ENCODE results near the gene PFKP.

The PFKP gene

DNA sequence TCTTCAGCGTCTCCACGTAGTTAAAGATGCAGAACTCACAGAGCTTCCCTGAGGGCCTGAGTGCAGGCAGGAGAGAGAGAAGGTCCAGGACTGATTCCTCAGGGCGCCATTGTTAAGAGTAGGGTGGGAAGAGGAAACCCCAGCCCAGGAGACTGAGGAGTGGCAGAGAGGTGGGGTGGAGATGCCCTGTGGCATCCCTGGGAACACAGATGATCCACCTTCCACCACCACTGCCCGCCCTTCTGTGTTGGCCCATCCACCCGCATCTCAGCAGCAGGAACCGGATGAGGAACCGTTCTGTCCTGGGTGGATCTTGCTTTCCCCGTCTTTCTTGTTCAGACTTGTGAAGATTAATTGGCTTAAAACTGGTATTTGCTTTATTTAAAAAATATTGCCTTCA lies 48.3 kb downstream of the PFKP start:
- no peak for DNase-seq (ENCODE audit: low read depth in 2 of 2, low spot score in 1 of 2)

DNA sequence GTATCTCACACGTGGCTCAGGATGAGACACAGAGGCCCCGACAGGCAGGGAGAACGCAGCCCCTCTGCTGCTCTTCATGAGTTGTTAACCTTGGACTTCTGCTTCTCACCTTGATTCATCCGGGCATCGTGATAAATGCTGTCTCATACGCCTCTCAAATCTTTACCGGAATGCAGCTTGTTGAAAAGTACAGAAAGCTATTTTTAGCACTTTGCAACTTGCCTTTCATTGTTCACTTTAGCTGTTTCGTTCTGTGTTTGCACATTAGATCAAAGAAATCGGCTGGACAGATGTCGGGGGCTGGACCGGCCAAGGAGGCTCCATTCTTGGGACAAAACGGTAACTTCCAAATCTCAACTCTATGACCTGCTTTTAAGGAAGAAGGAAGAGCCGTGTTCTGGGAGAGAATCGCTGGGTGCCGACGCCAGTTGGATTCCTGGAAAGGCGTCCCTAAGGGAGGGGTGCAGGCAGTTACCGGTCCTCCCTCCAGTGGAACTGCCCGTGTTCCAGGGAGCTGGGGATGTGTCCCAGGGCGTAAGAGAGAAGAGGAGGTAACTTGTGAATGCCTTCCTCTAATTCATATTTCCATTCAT lies 49.3 kb downstream of the PFKP start:
- no peak for DNase-seq (ENCODE audit: low read depth in 2 of 2, low spot score in 1 of 2)

DNA sequence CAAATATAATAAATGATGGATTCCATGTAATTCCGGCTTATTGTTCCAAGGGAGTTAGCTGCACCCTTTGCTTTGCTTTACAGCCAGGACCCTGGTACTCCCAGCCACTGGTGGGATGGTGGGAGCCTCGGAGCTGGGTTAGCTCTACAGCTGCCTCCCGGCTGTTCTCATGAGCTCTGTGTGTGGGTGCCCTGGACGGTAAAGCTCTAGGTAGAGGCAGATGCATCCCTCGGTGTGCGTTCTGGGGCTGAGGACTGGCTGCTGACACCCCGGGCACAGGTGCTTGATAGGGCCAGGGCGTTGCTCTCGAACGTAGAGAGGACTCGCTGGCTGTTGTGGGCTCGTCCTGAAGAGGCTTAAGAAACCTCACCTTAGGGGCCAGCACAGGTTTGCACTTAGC lies 50.1 kb downstream of the PFKP start:
- no peak for DNase-seq (ENCODE audit: low read depth in 2 of 2, low spot score in 1 of 2)

DNA sequence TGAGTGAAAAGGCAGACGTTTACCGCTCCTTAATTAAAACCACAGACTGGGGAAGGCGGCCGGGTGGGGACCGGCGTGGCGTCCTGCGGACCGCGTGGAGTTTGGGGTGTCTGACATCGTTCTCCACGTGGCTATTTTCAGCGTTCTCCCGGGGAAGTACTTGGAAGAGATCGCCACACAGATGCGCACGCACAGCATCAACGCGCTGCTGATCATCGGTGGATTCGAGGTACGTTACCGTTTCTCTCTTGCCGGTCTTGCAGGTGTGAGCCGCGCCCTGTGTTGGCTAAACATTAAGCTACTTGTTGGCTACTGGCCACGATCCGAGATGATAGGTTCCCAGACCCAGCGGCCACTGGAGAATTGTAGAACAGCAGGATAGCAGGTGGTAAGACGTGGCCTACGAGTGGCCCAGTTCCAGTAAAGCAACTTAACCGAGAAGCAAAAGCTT lies 51.3 kb downstream of the PFKP start:
- DNase-seq (ENCODE audit: low read depth in 2 of 2, low spot score in 1 of 2): no peak

DNA sequence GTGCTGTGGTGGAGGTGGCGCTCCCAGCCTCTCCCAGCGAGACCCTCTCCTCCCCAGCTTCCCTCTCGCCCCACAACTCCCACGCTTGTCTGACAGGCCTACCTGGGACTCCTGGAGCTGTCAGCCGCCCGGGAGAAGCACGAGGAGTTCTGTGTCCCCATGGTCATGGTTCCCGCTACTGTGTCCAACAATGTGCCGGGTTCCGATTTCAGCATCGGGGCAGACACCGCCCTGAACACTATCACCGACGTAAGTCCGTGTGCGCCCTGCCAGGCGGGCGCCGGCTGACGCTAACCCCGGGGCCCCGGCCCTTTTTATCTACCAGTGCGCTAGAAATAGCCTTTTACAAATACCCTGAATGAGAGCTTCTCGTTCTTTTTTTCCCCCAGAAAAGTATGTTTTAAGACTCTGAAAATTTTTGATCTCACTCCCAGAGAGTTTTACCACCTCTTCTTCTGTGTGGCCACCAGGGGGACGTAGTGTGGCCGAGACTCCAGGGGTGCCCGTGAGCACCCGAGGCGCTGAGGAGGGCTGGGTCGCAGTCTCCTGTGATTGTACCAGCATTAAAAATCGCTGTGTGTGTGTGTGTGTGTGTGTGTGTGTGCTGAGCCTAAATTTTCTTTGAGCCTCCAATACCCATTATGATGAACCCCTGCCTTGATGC lies 52.6 kb downstream of the PFKP start:
- no peak for DNase-seq (ENCODE audit: low read depth in 2 of 2, low spot score in 1 of 2)

DNA sequence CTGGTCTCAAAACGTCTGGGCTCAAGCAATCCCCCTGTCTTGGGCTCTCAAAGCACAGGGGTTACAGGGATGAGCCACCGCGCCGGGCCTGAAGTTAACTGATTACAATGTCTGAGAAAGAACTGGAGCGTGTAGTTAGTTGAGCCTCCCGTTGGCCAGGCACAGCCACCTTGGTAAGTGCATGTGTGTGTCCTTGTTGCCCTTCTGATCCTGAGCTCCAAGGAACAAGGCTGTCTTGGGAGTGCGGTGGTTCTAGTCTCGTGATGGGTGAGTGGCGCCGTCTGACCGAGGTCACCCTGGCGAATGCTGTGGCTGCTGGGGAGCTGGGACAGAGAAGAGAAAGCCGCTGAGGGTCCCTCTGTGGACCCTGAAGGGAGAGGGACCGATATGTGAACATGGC lies 54.7 kb downstream of the PFKP start:
- no peak for DNase-seq (ENCODE audit: low read depth in 2 of 2, low spot score in 1 of 2)

DNA sequence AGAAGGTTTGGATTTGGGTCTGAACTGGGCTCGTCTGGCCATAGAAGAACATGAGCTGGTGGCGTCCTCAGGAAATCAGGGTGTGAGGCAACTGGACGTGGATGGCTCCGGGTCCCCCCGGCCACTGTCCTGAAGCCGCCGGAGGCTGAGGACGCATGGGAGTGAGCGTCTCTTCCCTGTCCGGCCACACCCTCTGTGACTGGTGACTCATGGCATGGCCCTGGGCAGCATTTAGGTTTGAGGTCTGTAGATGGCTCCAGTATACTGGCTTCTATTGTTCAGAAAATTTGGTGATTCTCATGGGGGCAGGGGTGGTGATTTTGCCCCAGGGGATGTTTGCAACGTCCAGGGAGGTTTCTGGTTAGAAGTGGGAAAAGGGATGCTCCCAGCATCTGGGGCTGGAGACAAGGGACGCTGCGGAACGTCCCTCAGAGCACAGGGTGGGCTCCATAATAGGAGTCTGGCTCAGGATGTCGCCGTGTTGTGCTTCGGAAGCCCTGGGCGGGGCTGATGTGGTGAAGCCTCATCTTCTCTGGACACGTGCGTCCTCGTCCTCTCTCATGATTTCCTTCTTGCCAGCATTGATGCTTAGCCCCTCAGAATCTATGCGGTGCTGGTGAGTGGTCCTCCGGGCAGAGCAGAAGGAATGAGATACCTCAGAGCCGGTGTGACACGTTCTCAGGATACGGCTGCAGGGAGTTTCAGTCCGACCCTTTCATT lies 55.3 kb downstream of the PFKP start:
- no peak for DNase-seq (ENCODE audit: low read depth in 2 of 2, low spot score in 1 of 2)

DNA sequence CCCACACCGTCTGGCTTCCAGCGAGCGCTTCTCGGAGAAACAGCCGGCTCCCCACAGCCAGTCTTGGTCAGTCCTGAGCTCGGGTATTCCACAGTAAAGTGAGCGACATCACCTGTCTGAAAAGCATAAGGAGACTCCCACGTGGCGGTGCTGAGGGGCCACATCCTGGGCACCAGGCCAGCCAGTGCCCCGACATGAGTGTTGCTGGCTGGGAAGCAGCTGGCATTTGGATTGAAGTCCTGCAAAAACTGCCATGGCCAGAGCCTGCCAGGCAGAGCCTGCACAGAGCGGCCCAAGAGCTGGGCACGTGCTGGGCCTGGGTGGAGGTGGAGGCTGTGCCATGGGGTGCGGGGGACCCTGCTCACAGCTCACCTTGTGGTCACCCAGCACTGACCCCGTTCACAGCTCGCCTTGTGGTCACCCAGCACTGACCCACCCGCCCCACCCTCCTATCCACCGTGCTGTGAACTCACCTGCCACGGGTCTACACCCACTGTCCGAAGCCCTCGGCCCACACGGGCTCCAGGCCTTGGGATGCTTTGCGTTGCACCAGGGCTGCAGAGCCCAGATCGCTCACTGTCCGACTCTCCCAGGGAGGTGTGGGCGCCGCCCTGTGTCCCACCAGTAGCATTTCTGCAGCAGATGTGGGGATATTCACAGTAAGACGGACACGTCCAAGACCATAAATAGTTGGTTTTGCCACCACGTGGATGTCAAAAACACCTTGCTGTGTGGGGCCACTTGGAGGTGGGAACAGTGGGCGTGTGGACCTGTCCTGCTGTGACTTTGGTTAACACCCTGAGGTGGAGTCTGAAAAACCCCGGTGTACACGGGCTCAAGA lies 56.4 kb downstream of the PFKP start:
- DNase-seq (ENCODE audit: low read depth in 2 of 2, low spot score in 1 of 2): no peak

DNA sequence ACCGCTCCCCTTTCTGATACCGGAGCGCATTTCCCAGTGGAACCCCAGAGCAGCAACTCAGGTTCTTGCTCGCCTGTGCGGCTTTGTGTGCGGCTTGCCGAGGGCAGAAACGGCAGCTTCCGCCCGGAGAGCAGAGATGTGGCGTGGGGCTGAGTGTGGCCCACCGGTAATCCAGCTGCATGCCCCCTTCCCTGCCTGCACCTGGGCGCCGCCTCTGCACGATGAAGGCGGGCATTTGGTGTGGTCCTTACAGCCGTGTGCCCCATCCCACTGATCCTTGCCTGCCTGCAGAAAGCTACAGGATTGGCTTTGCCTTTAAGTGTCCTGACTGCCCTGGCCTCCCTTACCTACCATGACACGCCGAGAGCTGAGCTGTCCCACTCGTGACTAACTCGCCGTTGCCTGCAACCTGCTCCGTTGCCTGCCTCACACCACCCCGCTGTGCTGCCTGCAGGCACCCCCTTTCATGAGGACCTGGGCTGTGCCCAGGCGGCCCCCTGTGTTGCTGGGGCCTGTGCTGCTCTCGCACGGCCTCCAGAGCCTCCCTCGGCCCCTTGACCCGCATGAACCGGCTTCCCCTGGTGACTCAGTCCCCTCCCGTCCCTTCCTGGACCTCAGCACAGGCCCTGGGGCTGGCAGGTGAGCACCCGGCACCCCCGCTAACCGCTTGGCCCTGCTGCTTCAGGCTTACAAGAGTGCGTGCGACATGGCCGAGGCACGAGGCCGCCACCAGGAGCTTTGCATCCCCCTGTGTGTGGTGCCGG lies 57.2 kb downstream of the PFKP start:
- DNase-seq (ENCODE audit: low read depth in 2 of 2, low spot score in 1 of 2): no peak

DNA sequence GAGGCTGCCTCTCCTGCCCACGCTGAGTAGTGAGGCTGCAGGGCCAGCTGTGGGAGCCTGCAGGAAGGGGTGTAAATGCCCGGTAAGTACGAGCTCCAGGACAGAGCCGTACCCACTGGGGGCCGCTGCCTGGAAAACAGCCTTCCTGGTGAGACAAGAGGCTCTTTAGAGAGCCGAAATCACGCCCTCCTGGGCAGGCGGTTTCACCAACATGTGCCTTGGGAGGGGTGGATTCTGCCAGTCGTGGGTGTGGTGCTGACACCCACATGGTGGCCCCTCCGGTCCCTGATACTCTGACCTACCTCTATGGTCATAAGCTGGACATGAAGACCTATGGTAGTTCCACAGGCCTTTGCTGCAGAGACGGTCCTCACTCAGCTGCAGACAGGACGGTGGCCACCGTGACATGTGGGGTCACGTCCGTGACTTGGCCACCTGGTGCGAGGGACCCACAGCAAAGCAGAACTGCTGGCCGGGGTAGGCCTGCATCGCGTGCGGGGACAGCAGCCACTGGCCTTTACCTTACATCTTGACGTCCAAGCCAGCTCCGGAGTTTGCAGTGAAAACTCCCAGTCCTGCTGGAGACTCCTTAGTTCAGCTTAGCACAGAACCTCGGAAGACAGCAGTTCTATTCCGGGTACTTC lies 58.3 kb downstream of the PFKP start:
- no peak for DNase-seq (ENCODE audit: low read depth in 2 of 2, low spot score in 1 of 2)

DNA sequence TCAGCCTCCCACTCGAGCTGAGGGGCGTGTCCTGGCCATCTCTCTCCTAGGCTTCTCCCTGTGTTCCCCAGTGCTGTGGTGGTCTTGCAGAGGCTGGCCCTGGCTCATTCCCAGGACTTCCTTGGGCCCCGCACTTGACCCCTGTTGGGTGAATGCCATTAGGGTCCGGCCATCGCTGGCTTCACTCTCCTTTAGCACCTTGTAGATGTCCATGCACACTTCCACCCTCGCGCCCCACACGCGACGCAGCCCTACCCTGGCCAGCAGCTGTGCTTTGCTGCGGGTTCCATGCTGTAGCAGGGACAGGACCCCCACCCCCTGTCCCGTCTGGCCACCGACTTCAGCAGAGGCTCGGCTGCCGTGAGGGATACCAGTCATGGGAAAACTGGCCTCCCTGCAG lies 58.9 kb downstream of the PFKP start:
- DNase-seq (ENCODE audit: low read depth in 2 of 2, low spot score in 1 of 2): no peak

DNA sequence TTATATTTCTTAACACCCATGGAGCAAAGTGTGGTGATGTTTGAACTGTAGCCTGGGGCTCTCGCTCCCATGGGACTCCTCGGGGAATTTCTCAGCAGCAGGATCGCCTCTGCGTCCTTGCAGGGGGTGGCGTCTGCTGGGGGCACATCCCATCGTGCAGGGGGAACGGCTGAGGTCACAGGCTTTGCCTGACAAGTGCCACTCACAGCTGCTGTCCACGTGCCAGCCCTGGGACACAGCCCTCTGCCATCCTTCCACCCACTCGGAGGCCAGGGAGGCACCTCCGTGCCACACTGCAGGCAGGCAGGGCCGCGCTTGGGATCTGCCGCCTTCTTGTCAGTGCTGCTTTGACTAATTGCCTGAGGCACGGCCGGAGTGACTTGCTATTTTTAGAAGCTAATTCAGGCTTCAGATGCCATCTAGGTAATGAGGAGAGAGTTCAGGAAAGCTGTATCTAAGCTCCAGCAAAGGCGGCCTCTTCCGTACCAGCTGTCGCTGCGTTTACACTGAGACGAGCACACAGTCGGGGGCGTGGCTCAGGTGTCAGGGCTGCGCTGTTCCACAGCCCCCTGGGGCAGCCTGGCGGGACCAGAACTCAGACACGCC lies 59.5 kb downstream of the PFKP start:
- no peak for DNase-seq (ENCODE audit: low read depth in 2 of 2, low spot score in 1 of 2)

DNA sequence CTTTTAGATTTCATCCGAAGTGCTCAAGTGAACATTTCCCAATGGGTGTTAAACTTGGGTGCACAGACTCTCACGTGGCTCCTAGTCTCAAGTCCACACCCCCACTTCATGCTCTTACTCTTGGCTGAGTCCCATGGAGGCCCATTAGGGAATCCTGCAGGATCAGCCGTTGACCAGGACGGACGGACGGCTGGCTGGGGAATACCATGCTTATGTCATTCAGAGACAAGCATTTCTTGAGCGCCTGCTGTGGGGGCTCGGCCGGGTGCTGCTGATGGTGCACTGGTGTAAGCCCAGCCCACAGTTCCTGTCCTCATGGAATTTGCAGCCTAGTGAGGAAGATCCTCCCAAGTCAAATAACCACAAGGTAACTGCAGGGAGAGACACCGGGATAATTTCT lies 60.6 kb downstream of the PFKP start:
- no peak for DNase-seq (ENCODE audit: low read depth in 2 of 2, low spot score in 1 of 2)

DNA sequence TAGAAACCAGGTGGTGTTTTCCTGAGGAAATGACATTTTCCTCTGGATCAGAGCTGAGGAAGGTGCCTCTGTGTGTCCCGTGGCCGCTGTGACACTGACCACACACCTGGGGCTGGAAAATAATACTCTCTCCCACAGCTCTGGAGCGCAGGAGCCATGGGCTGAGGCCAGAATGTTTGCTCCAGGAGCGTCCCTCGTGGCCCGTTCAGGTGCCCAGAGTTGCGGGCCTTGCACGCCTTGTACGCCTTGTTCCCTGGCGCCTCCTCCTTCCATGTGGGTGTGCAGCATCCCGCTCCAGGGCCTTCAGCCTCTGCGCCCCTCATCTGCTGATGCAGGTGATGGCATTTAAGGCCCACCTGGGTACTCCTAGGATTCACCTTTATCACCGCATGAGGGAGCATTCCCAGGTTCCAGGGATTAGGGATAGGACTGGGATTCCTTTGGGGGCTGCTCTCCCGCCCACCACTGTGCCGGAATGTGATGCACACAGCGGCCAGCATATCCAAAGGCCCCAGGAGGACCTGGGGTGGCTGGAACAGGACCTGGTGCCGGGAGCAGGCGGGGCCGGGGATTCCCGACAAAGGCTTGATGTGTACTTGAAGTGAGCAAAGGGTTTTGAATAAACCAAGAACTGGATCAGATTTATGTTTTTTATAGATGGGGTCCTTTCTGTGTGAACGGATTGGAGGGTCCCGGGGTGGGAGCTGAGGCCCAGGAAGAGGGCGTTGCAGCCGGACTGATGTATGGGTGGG lies 61.2 kb downstream of the PFKP start:
- DNase-seq (ENCODE audit: low read depth in 2 of 2, low spot score in 1 of 2): no peak

DNA sequence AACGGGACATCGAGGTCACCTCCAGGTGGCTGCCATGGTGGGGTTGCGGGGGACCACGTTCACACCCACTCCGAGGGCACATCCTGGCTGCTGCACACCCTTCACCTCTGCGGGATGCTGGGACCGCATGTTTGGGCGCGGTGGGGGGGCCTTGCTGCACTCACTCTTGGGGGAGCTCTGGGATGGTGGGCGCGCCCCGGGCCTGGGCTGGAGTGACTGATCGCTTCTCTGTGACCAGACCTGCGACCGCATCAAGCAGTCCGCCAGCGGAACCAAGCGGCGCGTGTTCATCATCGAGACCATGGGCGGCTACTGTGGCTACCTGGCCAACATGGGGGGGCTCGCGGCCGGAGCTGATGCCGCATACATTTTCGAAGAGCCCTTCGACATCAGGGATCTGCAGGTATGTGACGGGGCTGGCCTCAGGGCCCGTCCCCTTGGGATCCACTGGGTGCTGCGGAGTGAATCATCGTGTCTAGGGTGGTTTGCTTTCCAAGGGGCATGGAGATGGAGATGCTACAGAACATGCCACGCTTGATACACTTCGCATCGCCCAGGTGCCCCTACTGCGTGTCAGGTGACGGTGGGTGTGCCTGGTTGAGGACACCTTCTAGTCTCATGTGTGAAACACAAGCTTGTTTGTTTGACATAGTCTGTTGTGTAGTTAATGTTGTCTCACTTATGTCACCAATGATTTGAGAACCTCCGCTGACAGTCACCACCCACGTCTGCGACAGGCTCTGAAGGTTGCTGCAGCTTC lies 62.4 kb downstream of the PFKP start:
- no peak for DNase-seq (ENCODE audit: low read depth in 2 of 2, low spot score in 1 of 2)

DNA sequence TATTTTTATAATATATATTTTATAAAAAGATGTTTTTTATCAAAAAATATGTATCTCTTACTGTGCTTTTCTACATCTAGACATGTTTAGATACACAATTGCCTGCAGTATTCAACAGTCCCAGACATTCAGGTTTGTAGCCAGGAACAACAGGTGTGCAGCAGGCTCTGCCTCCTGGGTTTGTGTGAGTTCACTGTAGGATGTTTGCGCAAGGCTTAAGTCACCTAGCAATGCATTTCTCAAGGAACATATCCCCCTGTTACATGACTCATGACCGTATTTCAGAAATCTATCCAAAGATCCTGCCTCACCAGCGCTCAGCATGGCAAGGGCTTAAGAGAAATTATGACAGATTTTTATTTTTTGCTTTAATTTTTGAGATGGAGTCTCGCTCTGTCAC lies 63.8 kb downstream of the PFKP start:
- no peak for DNase-seq (ENCODE audit: low read depth in 2 of 2, low spot score in 1 of 2)

DNA sequence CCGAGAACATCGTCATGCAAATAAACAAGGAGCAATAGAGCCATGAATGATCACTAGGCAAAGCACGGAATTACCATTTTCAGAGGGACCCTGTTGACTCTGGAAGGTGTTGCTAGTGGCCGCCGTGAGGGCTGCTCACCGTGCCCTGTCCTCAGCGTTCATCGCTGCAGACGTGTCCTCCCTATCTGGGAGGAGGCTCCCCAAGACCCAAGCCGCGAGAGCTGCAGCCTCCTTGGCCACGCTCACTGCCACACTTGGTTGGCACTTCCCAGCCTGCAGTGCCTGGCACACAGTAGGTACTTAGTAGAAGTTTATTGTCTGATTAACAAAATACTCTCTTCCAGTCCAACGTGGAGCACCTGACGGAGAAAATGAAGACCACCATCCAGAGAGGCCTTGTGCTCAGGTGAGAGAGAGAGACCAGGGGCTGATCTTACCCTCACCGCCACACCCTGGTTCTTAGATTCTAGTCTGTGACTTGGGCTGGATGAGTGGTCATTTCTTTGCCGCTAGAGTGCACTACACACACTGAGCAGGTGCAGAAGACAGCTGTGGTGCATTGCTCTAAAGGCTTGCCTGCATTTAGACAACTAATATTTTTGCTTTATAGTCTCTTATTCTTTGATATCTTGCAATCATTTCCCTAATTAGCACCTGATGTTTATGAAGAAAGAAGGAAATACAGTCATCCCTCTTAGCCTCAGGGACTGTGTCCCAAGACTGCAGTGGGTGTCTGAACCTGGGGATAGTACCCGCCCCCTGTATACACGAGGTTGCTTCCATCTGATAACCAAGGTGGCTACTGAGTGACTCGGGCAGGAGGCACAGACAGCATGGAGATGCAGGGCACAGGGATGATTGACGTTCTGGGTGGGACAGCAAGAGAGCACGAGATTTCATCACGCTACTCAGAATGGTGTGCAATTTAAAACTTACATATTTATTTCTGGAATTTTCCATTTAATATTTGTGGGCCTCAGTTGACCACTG lies 65.0 kb downstream of the PFKP start:
- DNase-seq (ENCODE audit: low read depth in 2 of 2, low spot score in 1 of 2): no peak

All from stimulated activated CD8-positive, alpha-beta memory T cell treated with anti-CD3 and anti-CD28 coated beads, Interleukin-4, amount 100 ng/mL, for 4 hours (primary cell).